Putamen (tissue), 1 donor: ENCODE measurements around the gene UNC5A.
A peak's percentile ranks its signal among the peaks of the same experiment; 100 is the strongest.

Experiments used
- DNase-seq: peaks from one replicate; pipeline ENCODE4 v3.0.0-alpha.2; 2016; ENCODE audit warnings: low spot score

UNC5A gene

GRCh38 chr5:176821441-176821840 lies 11.1 kb downstream of the UNC5A start:
- DNase-seq, result no peak

- peak; percentile 65 for DNase-seq
Observed at GRCh38 chr5:176822041-176822792, 11.9 kb downstream of the UNC5A start.

- DNase-seq, result peak; percentile 70
Observed at GRCh38 chr5:176822793-176823481, 12.6 kb downstream of the UNC5A start.

GRCh38 chr5:176823869-176824412 lies 13.6 kb downstream of the UNC5A start:
- DNase-seq, result no peak

GRCh38 chr5:176824604-176825003 lies 14.2 kb downstream of the UNC5A start:
- DNase-seq, result no peak

DNA sequence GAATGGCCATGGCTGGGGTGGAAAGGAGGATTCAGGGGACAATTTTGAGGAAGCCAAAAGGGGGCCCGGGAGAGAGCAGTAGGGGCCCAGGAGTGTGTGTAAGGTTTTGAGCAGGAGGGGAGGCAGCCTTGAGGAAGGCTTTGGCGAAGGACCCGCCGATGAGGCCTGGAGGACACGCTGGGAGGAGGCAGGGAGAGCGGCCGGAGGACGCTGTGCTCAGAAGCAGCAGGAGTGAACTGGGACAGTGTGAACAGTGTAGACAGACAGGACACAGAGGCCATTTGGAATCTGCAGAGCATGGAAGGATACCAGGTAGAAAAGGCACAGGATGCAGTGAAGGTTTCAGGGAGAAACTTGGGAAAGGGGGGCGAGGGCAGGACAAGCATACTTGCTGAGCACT lies 14.9 kb downstream of the UNC5A start:
- DNase-seq, result no peak

- DNase-seq, result no peak
Observed at GRCh38 chr5:176825957-176826356, 15.6 kb downstream of the UNC5A start.

DNA sequence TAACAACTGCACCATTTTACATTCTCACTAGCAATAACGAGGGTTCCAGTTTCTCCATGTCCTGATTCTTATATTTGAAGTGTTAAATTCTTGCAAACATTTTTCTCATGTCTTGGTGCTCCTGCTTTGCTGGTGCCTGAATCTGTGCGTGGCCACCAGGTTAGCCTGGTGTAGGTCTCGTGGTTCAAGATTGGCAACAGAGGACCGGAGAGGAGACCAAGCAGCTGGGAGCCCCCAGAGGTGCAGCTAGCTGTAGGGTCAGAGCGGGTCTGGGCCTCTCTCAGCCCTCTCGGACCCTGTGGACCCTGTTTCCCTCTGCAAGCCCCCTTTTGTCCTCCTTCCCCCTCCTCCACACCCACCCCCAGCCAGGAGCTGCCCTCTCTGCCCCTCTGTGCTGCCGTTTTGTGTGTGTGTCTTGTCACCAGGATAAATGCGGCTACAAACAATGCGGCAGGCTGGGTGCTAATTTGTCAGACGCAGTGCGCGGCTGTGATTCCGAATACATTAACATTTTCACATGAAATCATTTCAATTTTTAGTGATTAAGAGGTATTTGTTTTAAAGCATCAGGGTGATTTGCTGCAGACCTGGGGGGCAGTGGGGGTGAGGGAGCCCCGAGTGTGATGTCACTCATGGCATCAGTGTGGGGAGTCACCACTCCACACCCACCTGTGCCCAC lies 17.5 kb downstream of the UNC5A start:
- no peak for DNase-seq

- DNase-seq, result no peak
Observed at GRCh38 chr5:176829320-176829719, 19.0 kb downstream of the UNC5A start.

GRCh38 chr5:176830422-176830994 lies 20.1 kb downstream of the UNC5A start:
- DNase-seq, result no peak

DNA sequence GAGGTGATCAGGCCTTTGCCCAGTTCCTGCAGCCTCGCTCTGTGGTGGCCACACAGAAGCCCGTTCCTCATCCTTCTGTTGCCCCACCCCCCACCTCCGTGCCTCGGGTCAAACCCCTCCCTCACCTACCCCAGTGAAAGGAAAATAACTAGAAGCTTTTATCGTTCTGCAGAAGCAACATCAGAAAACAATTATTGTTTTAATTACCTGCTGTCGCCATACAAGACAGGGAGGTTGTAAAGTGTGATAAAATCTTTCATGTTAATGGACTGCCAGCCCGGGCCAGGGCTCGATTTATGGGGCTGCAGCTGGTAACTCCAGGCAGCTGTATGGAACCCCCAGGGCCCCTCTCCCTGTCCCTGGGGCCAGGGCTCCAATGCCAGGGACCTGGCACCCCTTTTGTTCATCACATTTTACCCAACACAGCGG lies 20.6 kb downstream of the UNC5A start:
- no peak for DNase-seq

DNA sequence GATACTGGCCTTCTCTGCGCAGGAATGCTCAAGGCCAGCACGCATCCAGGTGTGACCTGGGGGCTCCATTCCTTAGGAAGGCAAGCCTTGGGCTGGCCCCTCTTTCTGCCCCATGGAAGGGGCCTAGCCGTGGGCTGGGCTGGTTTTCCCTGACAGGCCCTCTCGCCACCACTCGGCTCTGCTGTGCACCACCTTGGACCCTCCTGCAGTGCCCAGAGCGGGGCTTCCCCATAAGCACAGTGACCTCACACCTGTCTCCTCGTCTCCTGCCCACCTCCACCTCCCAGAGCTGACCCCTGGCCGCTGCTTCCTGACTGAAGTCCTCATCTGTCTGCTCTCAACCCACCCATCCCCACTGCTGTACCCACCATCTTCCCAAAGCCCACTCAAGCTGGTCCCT lies 21.1 kb downstream of the UNC5A start:
- DNase-seq, result no peak

DNA sequence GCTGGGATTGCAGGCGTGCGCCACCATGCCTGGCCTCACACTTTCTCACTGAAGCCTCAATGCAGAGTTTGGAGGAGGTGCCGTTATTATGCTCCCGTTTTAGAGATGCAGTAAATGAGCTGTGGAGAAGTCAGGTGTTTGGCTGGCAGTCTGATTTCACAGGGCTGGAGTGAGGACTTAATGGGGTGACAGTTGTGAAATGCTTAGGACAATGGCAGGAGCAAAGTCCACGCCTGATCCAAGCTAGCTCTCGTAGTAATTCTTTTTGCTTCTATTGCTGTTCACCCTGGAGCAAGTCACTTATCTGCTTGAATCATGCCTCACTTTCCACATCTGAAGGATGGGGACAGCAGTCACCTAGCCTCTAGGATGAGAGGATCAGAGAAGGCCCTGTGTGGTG lies 21.8 kb downstream of the UNC5A start:
- no peak for DNase-seq

- no peak for DNase-seq
Observed at GRCh38 chr5:176833286-176833685, 22.9 kb downstream of the UNC5A start.

DNA sequence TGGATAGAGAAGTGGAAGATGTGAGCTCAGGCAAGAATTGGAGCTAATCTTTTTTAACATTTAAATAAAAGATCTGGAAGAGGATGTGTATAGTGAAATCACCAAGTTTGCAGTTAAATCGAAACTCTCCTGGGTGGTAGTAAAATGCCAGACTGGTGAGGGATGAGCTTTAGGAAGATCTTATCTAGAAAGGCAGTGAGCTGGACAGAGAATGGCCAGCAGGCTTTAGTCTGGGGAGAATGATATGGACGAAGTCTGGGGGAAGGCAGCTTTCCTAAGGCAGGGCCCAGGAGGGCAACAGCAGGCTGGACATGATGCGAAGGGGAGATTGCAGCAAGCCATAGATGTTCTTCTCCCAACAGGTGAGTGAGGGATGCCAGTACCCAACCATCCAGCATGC lies 25.6 kb downstream of the UNC5A start:
- no peak for DNase-seq

DNA sequence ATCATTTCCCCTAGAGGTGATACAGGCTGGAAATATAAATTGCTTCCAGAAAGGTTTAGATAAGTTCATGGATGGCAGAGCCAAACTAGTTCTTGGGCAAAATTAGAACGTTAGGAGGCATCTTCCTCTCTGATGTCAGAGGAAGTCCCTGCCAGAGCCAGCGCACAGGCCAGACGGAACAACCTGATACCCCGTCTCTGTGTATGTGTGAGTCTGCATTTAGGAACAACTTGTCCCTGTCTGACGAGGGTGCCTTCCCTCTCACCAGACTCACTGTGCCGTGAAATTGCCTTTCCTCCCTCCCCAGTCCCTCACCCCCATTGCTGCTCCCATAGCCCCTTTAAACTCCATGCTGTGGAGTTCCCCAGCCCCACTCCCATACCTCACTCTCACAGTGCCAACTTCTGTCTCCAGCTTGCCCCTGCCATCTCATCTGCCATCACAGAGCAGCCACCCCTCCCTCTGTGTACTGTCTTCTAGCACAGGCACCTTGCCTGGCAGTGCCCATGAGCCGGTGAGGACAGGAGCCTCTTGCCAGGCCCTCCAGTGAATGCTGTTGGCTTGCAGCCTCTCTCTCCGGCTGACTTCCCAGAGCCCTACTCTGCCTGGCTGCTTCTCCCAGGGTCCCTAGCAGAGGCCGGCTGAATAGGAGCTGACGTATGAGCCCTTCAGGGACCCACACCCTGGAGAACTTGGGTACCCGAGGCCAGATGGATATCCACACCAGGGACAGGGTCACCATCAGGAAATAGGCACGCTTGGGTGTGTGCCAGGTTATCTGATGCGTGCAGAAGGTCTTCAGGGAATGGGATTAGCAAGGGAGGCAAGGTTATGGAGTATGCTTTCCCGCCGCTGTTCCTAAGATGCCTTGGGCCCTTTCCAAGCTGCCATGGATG lies 26.7 kb downstream of the UNC5A start:
- DNase-seq, result no peak

DNA sequence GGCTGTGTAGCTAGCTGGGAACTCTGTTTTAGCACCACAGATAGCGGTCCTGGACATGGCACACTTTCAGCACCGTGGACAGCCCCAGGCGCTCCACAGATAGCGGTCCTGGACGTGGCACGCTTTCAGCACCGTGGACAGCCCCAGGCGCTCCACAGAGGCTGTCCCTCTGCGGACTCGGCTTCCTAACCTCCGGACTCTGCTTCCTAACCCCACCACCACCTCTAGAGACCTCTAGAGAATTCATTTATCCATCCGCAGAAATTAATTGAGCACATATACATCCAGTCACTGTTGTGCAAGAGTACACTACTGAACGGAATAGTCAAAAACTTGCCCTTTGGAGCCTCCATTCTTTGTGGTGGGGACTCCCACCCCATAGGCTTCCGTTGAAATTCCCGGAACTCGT lies 27.4 kb downstream of the UNC5A start:
- peak; percentile 58 for DNase-seq

DNA sequence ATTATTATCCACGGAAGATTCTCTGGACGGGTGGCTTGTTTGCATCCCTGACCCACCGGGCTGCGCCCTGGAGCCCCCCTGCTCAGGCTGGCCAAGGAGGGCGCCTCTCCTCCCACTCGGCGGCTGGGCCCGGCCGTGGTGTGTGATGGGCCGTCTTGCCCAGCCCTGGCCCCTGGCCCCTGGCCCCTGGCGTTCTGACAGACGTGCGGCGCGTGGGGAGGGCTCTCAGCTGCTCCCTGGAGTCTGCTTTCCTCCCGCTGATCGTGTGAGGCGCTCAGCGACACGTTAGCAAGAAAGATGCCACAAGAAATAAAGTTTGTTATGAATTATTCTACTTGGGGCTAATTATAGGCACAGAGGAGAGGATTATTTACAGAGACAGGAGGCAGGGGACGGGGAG lies 33.3 kb downstream of the UNC5A start:
- DNase-seq, result no peak

GRCh38 chr5:176844281-176844680 lies 33.9 kb downstream of the UNC5A start:
- DNase-seq, result no peak

DNA sequence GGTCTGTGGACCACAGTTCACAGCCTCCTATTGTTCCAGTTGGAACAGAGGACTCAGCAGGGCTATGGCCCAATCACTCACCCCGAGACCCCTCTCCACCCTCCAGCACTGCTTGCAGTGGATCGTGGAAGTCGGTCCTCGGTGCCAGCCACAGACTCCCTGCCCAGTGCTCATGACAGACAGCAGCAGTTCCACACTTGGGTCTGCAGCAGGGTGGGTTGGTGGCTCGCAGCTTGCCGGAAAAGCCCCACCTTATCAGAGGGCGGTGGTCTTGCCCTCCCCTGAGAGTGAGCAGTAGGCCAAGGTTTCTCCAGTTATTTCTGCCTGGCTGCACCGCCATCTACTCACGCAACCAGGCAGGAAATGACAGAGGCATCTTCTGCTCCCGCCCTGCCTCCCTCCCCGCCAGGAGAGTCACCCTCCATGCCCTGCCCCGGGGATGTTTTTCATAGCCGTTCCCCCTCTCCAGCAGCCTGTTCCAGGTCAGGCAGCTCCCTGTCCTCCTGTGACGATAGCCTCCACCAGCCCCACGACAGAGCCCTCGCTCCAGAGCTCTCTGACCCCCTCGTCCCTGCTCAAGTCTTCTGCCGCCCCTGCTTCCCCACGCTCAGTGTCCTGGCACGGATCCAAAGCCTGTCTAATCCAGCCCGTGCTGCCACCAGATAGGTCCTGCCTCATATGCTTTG lies 34.5 kb downstream of the UNC5A start:
- DNase-seq, result no peak

DNA sequence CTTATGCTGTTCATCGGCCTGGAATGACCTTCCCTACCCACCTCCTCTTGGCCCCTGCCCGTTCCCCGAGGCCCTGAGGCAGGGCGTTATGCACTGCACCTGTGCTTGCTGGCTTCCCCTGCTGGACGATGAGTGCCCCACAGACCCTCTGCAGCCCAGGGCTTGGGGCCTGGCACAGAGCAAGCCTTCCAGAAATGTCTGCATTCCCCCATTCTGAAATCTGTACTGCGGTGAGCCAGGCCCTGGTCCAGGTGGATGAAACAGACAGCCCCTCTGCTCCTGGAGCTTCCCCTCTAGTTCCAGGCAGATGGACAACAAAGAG lies 35.0 kb downstream of the UNC5A start:
- DNase-seq, result no peak
